CD4-positive, alpha-beta T cell treated with Interleukin-17A for 4 hours (primary cell): Measurements from ENCODE around the gene ZCWPW2.

Experiments
- DNase-seq: peaks from one replicate; pipeline ENCODE4 v3.0.0-alpha.2; 2020; ENCODE audit warnings: mixed read lengths

The ZCWPW2 gene, protein sequence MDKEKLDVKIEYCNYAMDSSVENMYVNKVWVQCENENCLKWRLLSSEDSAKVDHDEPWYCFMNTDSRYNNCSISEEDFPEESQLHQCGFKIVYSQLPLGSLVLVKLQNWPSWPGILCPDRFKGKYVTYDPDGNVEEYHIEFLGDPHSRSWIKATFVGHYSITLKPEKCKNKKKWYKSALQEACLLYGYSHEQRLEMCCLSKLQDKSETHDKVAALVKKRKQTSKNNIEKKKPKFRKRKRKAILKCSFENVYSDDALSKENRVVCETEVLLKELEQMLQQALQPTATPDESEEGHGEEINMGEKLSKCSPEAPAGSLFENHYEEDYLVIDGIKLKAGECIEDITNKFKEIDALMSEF

DNA sequence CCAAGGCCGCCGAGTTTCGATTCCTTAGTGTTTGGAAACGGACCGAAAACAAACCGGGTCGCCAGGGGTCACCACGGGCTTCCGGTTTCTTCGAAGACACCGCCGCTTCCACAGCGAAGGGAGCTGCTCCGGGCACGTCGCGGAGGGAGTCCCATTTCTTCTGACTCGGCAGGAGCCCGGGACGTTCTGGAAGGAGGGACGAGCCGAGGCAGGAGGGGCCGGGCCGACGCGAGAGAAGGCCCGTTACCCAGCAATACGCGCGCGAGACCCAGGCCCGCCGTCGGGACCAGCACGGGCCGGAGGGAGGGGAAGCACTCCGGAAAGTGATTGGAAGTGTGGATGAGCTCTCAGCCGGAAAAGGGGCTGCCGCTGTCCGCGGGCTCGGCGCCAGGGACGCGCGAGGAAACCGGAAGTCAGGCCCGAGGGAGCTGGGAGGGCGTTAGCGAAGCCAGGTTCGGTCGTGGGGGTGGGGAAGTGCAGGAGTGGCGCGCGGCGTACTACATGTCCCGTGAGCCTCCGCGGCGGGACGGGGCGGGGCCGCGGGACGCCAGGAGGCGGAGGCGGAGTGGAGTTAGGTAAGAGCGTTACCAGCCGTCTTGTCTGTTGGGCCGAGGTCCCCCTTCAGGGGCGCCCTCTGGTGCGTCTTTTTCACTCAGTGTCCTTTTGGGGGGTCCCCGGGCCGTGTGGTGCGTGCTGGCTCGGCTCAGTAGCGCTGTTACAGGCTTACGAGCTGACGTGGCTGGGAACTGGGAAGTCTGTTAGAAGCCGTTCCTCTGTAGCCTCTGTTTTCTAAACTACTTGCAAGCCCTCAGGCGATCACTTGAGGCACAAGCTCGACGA is at the start of gene ZCWPW2, which contains the start of gene AZI2:
ZCWPW2 (plus strand) TSS at position 93 of the 840 bp plus-strand sequence. CDS start 64,348 bp downstream, outside the sequence.
AZI2 (minus strand) TSS at position 196 of the 840 bp plus-strand sequence. CDS start 8,207 bp downstream, outside the sequence.
- DNase-seq, result peak; percentile 92

DNA sequence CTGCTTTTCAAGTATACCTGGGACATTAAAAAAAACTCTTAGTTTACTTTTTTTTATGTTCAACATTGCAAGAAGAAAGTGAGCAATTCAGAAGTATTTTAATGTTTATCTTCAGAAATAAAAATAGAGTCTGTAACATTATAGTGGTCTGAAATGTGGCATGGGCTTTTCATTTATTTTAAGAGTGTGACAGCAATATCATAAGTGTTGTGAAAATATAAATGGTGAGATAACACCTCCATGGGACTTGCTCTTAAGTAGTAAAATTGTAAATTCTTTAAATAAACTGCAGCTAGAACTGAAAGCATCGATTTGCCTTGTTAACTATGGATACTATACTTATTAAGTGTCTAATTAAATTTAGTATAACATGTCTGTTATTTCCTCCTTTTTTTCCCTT is 48.8 kb upstream of the ZCWPW2 start:
- DNase-seq, result no peak

DNA sequence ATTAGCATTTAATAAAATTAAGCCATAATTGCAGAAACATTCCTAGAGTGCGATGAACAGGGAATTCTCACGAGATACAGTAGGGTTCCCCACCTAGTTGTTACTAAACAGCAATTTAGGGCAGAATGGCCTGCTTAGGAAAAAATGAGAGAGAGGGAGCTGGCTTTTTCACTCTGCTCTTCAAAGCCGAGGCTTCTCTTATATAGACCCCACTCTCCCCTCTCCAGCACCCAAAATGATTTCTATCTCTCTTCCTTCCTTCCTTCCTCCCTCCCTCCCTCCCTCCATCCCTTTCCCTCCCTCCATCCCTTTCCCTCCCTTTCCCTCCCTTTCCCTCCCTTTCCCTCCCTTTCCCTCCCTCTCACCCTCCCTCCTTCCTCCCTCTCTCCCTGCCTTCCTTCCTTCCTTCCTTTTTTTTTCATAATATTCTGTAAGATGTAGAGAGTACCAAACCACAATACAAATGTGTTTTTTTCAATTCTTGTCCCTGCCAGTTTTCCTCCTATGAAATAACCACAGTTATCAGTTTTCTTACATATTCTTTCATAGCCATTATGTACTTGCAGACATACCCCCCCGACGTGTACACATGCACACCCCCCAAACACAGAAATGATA is 48.1 kb upstream of the ZCWPW2 start:
- DNase-seq, result no peak

DNA sequence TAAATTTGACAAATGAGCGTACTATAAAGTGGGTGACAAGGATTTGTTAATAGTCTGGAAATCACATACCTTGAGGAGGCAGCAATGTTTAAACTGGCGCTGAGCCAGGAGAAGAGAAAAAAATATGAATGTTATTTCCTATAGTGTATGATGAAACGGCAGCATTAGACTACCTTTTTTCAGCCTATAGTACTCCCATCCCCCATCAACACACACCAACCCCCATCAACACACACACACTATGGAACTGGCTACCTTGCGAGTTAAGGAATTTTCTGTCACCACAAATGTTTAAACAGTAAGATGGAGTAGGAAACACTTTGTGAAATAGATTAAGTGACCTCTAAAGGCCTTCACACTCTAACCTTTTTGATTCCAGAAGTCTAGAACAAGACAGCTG is 46.8 kb upstream of the ZCWPW2 start:
- DNase-seq, result no peak

DNA sequence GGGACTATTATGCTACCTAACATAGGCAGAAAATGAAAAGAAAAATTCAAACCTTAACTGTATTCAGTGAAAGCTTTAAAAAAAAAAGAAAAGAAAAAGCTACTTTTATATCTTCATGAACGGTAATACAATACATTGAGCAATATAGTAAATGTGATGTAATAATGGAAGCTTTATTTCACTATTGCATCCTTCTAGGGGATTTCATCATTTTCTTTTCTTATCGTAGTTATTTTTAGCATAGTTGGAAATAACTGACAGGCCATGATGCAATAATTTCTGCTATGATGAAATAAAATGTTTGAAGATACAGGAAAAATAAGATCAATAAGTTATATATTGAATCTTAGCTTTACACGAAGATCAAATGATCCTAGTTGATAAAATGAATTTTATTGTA is 40.3 kb upstream of the ZCWPW2 start:
- DNase-seq, result no peak

DNA sequence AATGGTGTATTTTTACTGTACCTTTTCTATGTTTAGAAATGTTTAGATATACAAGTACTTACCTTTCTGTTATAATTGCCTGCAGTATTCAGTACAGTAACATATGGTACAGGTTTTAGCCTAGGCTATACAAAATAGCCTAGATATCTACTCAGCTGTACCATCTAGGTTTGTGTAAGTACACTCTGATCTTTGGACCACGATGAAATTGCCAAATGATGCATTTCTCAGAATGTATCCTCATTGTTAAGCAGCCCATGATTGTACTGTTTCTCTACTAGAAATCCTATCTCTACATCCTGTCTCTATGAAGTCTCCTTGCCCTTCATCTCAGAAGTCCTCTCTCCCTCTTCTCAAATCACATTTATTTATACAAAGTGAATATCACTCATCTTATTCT is 32.8 kb upstream of the ZCWPW2 start:
- DNase-seq, result no peak

DNA sequence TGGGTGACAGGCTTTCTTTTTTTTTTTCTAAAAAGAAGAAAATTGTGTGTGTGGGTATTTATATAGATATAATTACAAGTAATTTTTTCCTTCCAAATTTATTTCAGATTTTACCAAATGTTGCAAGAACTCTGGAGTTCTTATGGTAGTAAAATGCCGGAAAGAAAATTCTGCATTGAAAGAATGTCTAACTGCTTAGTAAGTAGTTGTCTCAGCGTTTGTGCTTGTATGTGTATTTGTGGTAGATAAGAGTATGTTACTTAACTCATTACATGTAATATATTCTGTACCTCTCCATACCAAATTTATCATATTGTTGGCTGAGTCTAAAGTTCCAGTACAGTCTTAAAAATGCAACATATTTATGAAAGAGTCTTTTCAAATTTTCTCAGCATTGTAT is 32.3 kb upstream of the ZCWPW2 start:
- no peak for DNase-seq

DNA sequence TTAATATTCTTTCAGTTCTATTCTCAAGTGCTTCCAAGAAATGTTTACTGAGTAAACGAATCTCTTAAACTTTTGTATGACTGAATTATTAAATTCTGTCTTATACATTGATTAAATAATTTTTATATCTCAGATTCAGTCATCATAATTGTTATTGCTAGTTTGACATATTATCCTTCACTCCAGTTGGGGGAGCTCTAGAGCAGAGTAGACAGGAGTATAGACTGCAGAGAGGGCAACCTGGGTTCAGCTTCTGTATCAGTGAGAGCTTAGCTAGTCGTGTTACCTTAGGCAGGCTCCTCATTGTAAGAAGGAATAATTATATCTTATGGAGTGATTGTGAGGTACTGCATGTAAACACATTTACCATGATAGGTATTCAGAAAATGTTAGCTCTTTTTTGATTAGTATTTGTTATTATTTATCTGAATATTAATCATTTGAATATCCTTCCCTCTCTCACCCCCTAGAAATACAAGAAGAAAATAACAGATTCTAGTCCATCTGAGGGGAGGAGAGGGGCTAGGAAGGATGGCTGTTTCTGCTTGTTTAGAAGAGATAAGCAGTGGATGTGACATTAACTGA is 31.0 kb upstream of the ZCWPW2 start:
- DNase-seq, result peak; percentile 52

DNA sequence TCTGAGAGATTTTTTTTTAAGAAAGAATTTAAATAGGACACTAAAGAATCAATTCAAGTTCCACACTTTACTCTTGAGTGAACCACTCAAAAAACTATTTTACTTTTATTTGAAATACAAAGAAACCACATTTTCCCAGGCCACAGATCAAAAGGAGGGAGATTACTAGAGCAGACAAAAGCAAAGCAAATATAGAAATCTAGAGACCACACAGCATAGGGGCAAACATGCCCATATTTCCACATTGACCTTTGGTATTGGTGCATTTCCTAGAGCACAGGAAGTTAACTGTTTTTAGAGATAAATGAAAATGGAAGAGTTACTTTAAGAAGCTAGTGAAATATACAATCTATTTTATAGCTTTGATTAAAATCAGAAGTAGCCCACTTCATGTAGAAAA is 27.5 kb upstream of the ZCWPW2 start:
- no peak for DNase-seq

DNA sequence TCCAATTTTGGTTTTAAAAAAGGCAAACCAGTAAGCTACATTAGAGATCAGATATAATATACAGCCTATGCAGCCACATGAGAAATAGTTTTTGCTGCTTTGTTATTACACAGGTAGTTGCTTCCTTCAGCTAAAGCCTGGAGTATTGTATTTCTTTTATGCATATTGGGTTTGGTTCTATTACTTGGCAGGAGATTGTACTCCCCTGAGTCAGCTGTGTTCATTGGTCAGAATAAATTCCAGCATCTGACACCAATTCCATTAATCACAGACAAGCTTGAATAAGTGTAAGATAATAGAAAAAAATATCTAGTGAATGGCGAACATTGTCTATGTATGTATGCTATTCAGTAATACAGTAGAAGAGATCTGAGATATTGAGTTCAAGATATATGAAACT is 26.1 kb upstream of the ZCWPW2 start:
- no peak for DNase-seq

DNA sequence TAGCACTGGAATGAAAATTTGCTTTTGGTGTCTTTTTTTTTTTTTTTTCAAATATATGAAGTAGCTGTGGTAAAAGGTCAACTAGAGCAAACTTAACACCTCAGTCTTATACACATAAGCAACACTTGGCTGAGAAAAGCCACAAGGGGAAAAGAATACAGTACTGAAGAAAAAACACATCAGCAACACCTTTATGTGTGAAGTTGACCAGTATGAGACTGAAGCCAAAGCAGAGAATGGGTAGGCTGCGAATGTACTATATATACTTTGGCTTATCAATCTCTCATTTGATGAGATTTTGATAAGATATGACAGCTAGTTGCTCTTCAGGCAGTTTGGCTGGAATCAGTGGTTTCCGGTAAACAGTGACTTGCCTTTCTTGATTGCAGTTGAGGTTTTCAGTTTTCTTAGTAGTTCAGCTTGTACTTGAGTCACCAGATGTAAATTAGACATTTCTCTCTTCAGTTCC is 22.0 kb upstream of the ZCWPW2 start:
- peak; percentile 38 for DNase-seq

DNA sequence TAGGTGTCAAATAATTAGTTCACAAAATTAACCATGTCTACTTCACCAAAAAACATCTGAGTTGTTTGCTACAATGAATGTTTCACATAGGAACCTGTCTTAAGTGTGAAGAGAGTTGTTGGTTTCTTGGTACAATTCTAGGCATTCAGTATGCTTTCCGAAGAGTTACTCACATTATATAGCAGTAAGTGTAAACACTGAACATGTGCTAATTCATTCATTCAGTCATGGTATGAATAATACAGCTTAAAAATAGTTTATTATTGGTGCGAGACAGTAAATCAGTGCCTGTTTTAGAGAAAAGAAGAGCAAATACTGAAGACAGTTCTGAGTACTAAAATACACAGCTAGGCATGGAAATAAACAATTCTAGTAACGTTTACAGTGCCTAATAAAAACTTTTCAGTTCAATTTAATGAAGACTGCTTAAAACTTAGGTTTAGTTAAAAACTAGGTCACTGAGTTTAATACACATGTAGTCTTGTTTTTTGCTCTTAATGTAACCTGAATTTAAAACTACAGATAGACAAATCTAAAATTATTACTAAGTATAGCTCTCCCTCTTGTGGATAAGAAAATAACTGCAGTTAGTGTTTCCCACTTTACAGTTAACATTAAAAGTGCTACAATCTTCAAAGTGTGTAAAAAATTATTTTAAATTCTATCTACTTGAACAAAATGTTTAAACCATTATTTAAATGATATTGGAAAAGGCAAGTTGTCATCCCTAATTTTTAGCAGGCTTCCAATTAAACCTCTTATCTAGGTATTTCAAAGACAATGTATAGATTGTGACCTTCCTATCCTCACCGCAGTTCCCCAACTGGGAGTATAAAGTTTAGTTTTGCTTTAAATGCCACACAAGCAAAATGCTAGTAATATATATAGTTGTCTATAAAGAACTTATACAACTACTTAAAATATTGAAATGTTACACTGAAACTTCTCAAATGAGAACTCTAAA is 20.1 kb upstream of the ZCWPW2 start:
- DNase-seq, result no peak

DNA sequence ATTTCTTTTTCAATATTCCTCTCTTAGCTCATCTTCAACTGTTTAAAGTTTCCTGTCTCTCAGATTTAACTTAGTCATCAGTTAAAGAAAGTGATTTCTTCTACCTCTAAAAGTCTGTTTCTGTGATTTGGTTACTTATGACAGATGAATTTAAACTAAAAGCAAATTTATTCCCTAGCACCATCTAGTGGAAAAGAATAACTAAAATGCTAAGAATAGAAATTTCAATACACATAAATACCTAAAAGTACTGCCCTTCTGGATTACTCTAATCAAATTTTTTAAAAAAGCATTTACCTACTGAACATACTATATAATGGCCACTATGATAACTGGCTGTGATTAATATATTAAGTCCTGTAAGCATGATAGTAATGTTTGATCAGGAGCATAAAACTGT is 14.0 kb upstream of the ZCWPW2 start:
- DNase-seq, result no peak

DNA sequence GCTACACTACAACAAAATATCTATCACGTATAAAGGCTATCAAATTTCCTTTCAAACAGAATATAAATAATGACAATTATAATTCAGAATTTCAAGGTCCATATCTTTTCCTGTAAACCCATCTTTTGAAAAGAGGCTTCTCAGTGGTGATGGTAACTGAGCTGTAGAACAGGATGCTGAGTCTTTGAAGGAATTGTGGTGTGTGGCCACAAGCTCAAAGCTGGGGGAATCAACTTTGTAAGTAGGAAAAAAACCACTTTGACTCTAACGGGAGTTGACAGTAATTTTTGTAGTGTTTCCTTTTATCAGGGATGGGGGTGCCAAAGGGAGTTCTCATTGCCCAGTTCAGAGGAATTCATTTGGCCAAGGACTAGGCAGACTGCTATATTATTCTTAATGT is 13.3 kb upstream of the ZCWPW2 start:
- no peak for DNase-seq

DNA sequence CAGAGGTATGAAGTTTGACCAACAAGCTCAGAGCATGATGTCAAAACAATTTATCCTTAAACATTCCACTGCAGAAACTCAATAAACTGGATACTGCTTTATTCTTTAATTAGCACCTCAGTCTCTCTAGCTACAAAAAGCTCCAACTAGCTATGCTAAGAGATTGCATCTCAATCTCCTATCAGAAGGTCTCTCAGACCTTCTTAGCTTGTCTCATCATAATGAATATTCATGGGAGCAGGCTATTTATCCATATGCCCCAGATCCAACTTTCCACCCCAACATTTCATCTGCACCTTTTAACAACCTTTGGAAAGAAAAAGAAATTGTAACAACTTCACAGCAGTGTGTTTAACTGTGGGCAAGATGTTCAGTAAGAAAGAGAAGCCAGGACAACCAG is 11.3 kb upstream of the ZCWPW2 start:
- DNase-seq, result no peak

DNA sequence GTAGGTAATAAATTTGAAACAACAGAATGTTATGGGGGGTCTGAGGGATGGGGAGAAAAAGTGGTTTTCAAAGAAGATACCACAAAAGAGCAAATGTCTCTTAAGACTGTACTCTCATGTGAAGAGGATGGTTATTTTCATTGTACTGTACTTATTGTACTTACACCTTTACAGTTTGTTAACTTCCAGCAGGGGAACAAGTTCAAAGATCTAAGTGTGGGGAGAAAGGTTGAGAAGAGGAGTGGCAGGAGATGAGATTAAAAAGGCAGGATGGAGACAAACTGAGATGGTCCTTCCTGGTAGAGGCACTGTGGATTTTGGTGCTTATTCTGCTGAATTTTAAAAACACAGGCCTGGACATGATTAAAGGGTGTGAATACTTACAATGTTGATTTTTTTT is 5.4 kb upstream of the ZCWPW2 start:
- DNase-seq, result no peak

DNA sequence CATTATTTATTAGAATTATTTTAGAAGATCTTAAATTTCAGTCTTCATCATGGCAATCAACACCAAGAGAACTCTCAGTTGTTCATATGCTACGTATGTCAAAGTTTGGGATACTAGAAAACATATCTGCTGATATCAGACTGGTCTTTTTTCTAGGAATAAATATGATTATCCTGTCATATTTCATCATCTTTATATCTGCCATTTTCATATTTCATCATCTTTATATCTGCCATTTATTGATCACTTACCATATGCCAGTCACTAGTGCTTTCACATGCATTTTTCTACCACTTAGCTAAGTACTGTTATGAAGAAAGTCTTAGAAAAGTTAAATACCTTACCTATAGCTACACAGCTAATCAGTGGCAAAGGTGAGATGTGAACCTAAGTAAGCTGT is 2.8 kb upstream of the ZCWPW2 start:
- no peak for DNase-seq

DNA sequence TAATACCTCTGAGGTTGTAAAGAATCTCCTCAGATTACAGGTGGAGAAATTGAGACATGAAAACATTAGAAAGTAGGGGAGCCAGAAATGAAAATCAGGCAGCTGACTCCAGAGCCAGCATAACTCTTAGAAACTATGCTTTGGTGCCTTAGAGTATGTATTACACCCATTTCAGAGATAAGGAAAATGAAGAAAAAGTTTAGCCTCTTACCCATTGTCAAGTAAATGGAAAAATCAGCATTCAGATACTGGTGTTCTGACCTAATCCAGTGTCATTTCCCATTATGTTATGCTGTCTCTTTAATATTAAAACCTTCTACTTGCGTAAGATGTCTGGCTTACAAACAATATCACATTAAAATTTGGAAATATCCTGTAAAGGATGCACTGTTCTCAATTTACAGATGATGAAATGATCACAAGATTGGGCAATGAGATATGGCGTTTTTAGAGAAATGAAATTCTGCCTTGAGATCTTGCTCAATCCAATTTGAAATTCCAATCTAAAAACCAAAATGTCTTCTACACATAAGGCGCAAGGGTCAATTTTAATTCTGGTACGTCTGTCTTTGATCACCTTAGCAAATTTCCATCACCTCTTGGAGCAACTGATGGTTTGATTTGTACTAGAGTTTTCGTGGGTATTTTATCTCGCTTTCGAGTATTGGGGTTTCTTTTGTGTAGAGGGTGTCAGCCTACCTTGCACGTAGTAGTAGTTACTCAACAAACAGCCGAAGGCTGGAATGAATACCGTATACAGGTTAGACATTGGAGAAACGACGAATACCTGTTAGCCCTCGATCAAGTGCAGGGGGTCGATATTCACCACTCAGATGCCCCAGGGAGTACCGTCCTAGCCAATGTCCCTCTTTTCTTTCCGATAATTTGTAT is 902 bp upstream of the ZCWPW2 start:
- DNase-seq, result no peak

DNA sequence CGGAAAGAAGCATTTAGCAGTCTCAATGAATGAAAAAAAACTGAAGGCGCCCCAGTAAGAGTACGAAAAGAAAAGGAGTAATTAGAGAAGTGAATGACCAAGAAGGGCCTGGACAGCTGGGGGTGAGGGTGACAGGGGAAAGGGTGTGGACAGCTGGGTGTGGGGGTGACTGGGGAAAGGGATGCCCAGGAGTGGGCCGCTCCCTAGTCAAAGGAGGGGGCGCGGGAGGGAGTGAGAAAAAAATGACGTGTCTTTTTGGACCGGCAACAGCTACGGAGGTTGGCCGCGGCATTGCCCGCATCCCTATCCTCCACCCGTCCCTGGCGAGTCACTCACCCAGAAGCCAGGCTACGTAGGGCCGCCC is 274 bp upstream of the ZCWPW2 start:
- no peak for DNase-seq

DNA sequence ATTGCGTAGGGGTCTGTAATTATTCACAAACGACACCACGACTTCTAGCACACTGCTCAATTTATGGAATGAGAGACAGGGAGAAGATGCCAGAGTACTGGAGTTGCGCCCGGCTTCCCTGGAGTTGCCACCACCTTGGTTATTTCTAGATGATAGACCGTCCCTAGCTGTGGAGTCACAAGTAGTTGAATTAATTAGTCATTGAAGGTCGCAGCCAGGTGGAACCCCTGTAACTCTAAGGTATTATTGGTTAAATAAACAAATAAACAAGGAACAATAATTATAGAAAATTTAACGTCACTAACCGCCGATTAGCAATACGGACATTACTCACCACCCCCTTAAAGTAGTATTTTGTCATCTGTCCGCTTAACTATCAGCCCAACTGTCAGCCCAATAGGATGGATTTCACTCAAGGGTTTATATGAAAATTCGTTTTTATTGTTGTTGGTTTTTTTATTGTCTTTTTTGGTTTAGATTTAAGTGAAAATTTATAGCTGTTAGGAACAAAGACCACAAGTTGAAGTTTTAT is 1.0 kb downstream of the ZCWPW2 start:
- no peak for DNase-seq

DNA sequence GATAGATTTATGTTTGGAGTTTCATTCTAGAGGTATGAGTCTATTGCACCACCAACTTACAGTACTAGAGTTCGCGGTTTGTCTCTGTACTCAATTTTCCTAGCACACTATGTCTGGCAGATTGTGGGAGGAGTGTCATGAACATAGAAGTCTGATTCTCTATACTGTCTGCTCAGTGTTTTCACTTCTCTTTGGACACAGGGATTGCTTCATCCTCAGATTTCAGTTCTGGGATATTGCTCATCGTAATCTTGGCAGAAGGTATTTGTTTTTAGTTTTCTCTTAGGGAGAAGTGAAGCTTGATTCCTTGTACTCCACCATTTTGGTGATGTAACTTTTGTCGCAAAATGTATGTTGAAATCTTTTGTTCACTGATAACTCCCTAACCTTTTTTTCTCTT is 27.9 kb downstream of the ZCWPW2 start:
- no peak for DNase-seq
